ENCODE measurements around the gene GIMAP5. TPM values are rescaled to one million over a fixed set of nuclear protein-coding genes. Genes with fewer than 3 reads are reported as not detected.
A peak's percentile ranks its signal among the peaks of the same experiment; 100 is the strongest.

The GIMAP5 gene
- 100 to 1,000 TPM in 3 of 5 donors, 10 to 100 TPM in 2; 82.8 to 271 (median 248) TPM for total RNA-seq
- 345 TPM for total RNA-seq (2013)
- 15.5 to 313 (median 82.7) reads per million in 29 experiments for total RNA-seq

DNA sequence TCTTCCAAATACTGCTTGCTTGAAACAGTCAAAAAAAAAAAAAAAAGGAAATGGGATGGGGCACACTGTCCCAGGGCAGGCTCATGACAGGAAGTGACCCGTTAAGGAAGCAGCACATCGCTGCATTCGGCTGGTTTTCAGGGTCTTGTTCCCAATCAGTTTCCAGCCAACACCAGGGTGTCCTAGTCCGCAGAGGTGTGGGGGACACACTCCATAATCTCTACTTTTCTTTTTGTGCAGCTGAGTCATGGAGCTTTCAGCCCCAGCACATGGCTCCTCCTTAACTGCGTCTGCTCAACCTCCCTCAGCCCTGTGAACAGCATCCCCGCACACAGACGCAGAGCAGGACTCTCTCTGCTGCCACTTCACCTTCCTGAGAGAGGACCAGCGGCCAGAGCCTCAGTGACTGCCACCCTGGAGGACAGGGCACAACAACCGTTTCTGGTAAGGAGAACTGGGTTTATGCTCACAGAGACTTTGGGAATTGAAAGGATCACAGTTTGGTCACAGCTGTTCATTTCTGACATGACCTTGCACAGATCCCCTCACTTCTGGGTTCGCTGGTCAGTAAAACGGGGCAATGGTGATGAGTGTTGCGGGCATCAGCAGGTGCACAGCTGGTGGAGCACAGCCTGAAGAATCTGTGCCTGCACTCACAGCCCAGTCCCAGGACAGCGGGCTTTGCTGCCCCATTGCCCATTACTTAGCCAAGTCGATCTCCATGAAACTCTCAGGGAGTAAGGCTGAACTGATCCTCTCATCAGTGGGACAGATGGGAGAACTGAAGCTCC lies at the start of gene GIMAP5:
Gene GIMAP5, plus strand, starts transcription at position 154 of the 791 bp plus-strand sequence. CDS start 3,467 bp downstream, outside the sequence.
- H3K9me3 Mint-ChIP-seq, result no peaks in the 10 kb centered on the region
- peaks cover 42 to 56% of the 10 kb centered on the region in 2 experiments for H3K4me1 ChIP-seq (ENCODE audit: control insufficient read depth in 1 of 2, extremely low read depth in 1 of 2, insufficient read depth in 2 of 2, low read length in 2 of 2)
- H3K4me1 Mint-ChIP-seq, result peaks cover 65 to 86% (median 69%) of the 10 kb centered on the region in 3 donors
- H3K27ac ChIP-seq (ENCODE audit: low read length), result peak within 1 kb of the TSS; percentile 43
- peaks cover 2 to 27% of the 10 kb centered on the region in 2 donors for H3K36me3 ChIP-seq (ENCODE audit: control insufficient read depth in 2 of 2, extremely low read depth in 1 of 2, insufficient read depth in 1 of 2, low read length in 1 of 2)
- CTCF ChIA-PET, result interaction anchor here in 1 of 2 donors (0.6 to 0.8 kb wide), 2 partner anchors 22 to 288 kb away, joined by 3 read pairs; partner anchors contain the start of gene GIMAP1
- WGBS (ENCODE audit: insufficient coverage), result 4% methylated on average over 11 of the region's 14 CpGs
- no peaks in the 10 kb centered on the region for H3K27me3 Mint-ChIP-seq
- DNase-seq (peak in 20 of 35 experiments; percentile 21 to 74 (median 44)), ATAC-seq (replicated peaks in 1 of 4) (peak; percentile 71 to 74 (median 73))
- no peaks in the 10 kb centered on the region for H3K27me3 ChIP-seq (replicated peaks in 1 of 2; ENCODE audit: control insufficient read depth in 2 of 2, extremely low read depth in 1 of 2, insufficient read depth in 2 of 2, low read length in 1 of 2)
- no peaks in the 10 kb centered on the region for H3K9me3 ChIP-seq
- H3K4me3 Mint-ChIP-seq, result peak within 1 kb of the TSS; percentile 93 to 99 (median 93)
- peak within 1 kb of the TSS; percentile 94 to 99 for H3K27ac Mint-ChIP-seq
- POLR2A ChIA-PET, result interaction anchor here in 1 of 2 donors (0.5 to 1.1 kb wide), 3 partner anchors 223 to 288 kb away, joined by 3 to 7 read pairs (median 3); partner anchors contain the start of gene GIMAP7
- H3K4me3 ChIP-seq (ENCODE audit: control insufficient read depth in 1 of 2, extremely low read depth in 1 of 2, low read length in 1 of 2), result peak within 1 kb of the TSS; percentile 59 to 91
- peaks cover 50% of the 10 kb centered on the region for H3K36me3 Mint-ChIP-seq

DNA sequence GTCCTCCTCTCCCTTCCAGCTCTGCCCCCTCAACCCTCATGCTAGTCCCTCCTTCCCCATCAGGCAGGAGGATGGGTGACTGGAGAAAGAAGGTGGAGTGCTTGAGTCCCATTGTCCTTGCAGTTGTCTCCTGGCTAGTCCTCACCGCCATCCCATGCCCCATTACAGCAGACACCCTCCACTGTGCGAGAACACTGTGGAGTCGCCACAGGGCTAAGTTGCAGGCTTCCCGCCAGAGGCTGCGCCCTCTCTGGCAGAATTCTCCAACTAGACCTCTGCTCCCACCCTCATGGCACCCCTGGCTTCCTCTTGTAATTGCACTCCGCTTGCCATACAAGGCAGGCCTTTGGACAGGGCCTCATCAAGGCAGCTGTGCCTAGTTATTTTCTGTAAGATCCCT lies 48.6 kb upstream of the GIMAP5 start:
- H3K4me1 Mint-ChIP-seq, result peaks cover 68 to 78% (median 78%) of the 10 kb centered on the region in 3 donors
- H3K27me3 Mint-ChIP-seq, result no peaks in the 10 kb centered on the region
- ATAC-seq (replicated peaks in 1 of 4) (no peak), DNase-seq (no peak)
- H3K9me3 ChIP-seq, result peaks cover 31% of the 10 kb centered on the region
- peak overlapping the region; percentile 100 for H3K27ac Mint-ChIP-seq
- peak overlapping the region; percentile 94 to 99 (median 95) for H3K4me3 Mint-ChIP-seq
- POLR2A ChIA-PET, result no interaction called here
- H3K27ac ChIP-seq (ENCODE audit: low read length), result peak overlapping the region; percentile 42
- WGBS (ENCODE audit: insufficient coverage), result 99% methylated on average over 5 of the region's 6 CpGs
- peaks cover 73% of the 10 kb centered on the region for H3K36me3 Mint-ChIP-seq
- peak overlapping the region; percentile 69 to 75 for H3K4me3 ChIP-seq (ENCODE audit: control insufficient read depth in 1 of 2, extremely low read depth in 1 of 2, low read length in 1 of 2)
- CTCF ChIA-PET, result interaction anchor here in 1 of 2 donors (1.4 kb wide), 1 partner anchor 126 kb away, joined by 4 read pairs; no protein-coding TSS in a partner anchor
- no peaks in the 10 kb centered on the region for H3K27me3 ChIP-seq (replicated peaks in 1 of 2; ENCODE audit: control insufficient read depth in 2 of 2, extremely low read depth in 1 of 2, insufficient read depth in 2 of 2, low read length in 1 of 2)
- H3K4me1 ChIP-seq (ENCODE audit: control insufficient read depth in 1 of 2, extremely low read depth in 1 of 2, insufficient read depth in 2 of 2, low read length in 2 of 2), result peaks cover 27 to 42% of the 10 kb centered on the region in 2 experiments
- H3K9me3 Mint-ChIP-seq, result peaks cover 14 to 39% (median 26%) of the 10 kb centered on the region in 3 donors
- peaks cover 21 to 48% of the 10 kb centered on the region in 2 donors for H3K36me3 ChIP-seq (ENCODE audit: control insufficient read depth in 2 of 2, extremely low read depth in 1 of 2, insufficient read depth in 1 of 2, low read length in 1 of 2)

DNA sequence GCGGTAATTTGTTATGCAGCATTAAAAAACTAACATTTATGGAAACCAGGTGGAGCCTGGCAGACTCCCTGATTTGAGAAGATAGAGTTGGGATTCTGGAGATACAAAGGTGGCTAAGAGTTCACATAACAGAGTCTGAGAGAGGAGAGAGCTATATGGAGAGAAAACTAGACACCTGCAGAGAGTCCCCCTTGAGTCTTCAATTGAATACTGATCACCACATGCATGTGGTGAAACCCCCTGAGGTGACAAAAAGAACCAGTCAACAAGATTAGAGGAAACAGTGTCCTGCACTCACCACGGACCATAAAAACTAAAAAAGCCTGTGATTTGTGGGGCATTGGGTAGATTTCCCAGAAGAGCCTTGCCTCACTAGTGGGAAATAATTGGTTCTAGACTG lies 41.6 kb upstream of the GIMAP5 start:
- H3K9me3 Mint-ChIP-seq, result peaks cover 19 to 79% (median 64%) of the 10 kb centered on the region in 3 donors
- H3K27ac Mint-ChIP-seq, result peak overlapping the region in 1 of 2 donors; percentile 40
- Histone ChIP-seq H3K27me3 (replicated peaks in 1 of 2; ENCODE audit: control insufficient read depth in 2 of 2, extremely low read depth in 1 of 2, insufficient read depth in 2 of 2, low read length in 1 of 2) (no peaks in the 10 kb centered on the region), H3K36me3 (ENCODE audit: control insufficient read depth in 2 of 2, extremely low read depth in 1 of 2, insufficient read depth in 1 of 2, low read length in 1 of 2) (peaks cover 7 to 23% of the 10 kb centered on the region in 2 donors), H3K27ac (ENCODE audit: low read length) (no peak overlapping the region), H3K4me1 (ENCODE audit: control insufficient read depth in 1 of 2, extremely low read depth in 1 of 2, insufficient read depth in 2 of 2, low read length in 2 of 2) (no peaks in the 10 kb centered on the region), H3K4me3 (ENCODE audit: control insufficient read depth in 1 of 2, extremely low read depth in 1 of 2, low read length in 1 of 2) (no peak overlapping the region), H3K9me3 (peaks cover 32% of the 10 kb centered on the region)
- no peaks in the 10 kb centered on the region for H3K27me3 Mint-ChIP-seq
- H3K4me1 Mint-ChIP-seq, result peaks cover 11 to 25% (median 16%) of the 10 kb centered on the region in 3 donors
- H3K36me3 Mint-ChIP-seq, result peaks cover 56% of the 10 kb centered on the region
- DNase-seq (no peak), ATAC-seq (replicated peaks in 1 of 4) (no peak)
- CTCF ChIA-PET, result interaction anchor here (0.6 kb wide), 2 partner anchors 26 to 71 kb away, joined by 3 read pairs; no protein-coding TSS in a partner anchor
- POLR2A ChIA-PET, result interaction anchor here in 1 of 2 donors (0.6 kb wide), 1 partner anchor 10 kb away, joined by 3 read pairs; the partner anchor contains the start of gene GIMAP2
- no peak overlapping the region for H3K4me3 Mint-ChIP-seq
- WGBS (ENCODE audit: insufficient coverage), result 100% methylated on average over 1 of the region's 2 CpGs

DNA sequence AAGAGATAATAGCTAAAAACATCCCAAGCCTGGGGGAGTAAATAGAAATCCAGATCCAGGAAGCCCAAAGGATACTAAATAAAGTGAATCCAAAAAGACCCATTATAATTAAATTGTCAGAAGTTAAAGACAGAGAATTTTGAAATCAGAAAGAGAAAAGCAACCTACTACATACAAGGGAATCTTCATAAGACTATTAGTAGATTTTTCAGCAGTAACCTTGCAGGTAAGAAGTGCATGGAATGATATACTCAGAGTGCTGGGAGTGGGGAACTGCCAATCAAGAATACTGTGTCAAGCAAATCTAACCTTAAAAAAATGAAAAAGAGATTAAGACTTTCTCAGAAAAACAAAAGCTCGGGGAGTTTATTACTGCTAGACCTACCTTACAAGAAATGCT lies 34.0 kb upstream of the GIMAP5 start:
- Mint-ChIP-seq H3K27me3 (no peaks in the 10 kb centered on the region), H3K9me3 (peaks cover 22 to 83% (median 64%) of the 10 kb centered on the region in 3 donors), H3K4me3 (no peak overlapping the region), H3K36me3 (peaks cover 59% of the 10 kb centered on the region), H3K27ac (no peak overlapping the region), H3K4me1 (peaks cover 6 to 7% (median 7%) of the 10 kb centered on the region in 3 donors)
- H3K27ac ChIP-seq (ENCODE audit: low read length), result no peak overlapping the region
- no peaks in the 10 kb centered on the region for H3K27me3 ChIP-seq (replicated peaks in 1 of 2; ENCODE audit: control insufficient read depth in 2 of 2, extremely low read depth in 1 of 2, insufficient read depth in 2 of 2, low read length in 1 of 2)
- POLR2A ChIA-PET, result no interaction called here
- no peak overlapping the region for H3K4me3 ChIP-seq (ENCODE audit: control insufficient read depth in 1 of 2, extremely low read depth in 1 of 2, low read length in 1 of 2)
- CTCF ChIA-PET, result interaction anchor here in 1 of 2 donors (0.5 to 1.5 kb wide), 5 partner anchors 13 to 403 kb away, joined by 3 to 6 read pairs (median 3); partner anchors contain the start of gene GIMAP1
- no peaks in the 10 kb centered on the region for H3K4me1 ChIP-seq (ENCODE audit: control insufficient read depth in 1 of 2, extremely low read depth in 1 of 2, insufficient read depth in 2 of 2, low read length in 2 of 2)
- WGBS (ENCODE audit: insufficient coverage), result no CpG with 5 or more reads among the region's 1 CpG
- peaks cover 8% of the 10 kb centered on the region for H3K9me3 ChIP-seq
- ATAC-seq (replicated peaks in 1 of 4) (no peak), DNase-seq (no peak)
- H3K36me3 ChIP-seq (ENCODE audit: control insufficient read depth in 2 of 2, extremely low read depth in 1 of 2, insufficient read depth in 1 of 2, low read length in 1 of 2), result no peaks in the 10 kb centered on the region

DNA sequence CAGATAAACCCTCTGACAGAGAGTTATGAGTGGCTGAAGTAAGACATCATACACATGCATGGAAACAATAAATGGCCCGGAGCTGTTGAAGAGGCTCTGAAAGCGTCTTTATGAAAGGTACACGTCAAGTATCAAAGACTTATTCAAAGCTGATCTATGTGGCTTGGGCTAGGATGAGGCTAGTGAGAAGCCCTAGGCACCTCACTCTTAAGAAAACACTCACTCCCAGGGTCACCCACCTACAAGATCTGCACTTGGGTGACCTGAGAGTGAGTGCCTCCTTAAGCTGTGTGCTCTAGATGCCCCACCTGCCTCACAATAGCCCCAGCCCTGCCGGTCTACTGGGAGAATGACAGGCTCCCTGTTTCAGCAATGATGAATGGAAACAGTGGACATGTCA lies 21.9 kb upstream of the GIMAP5 start:
- peaks cover 3 to 15% (median 7%) of the 10 kb centered on the region in 3 donors for H3K9me3 Mint-ChIP-seq
- Histone ChIP-seq H3K4me3 (ENCODE audit: control insufficient read depth in 1 of 2, extremely low read depth in 1 of 2, low read length in 1 of 2) (peak overlapping the region; percentile 80 to 93), H3K9me3 (no peaks in the 10 kb centered on the region), H3K36me3 (ENCODE audit: control insufficient read depth in 2 of 2, extremely low read depth in 1 of 2, insufficient read depth in 1 of 2, low read length in 1 of 2) (peaks cover 4 to 21% of the 10 kb centered on the region in 2 donors), H3K27ac (ENCODE audit: low read length) (peak overlapping the region; percentile 79), H3K27me3 (replicated peaks in 1 of 2; ENCODE audit: control insufficient read depth in 2 of 2, extremely low read depth in 1 of 2, insufficient read depth in 2 of 2, low read length in 1 of 2) (no peaks in the 10 kb centered on the region), H3K4me1 (ENCODE audit: control insufficient read depth in 1 of 2, extremely low read depth in 1 of 2, insufficient read depth in 2 of 2, low read length in 2 of 2) (peaks cover 34 to 42% of the 10 kb centered on the region in 2 experiments)
- DNase-seq (no peak), ATAC-seq (replicated peaks in 1 of 4) (peak in 2 of 4 experiments; percentile 8 to 10)
- H3K4me1 Mint-ChIP-seq, result peaks cover 58 to 71% (median 64%) of the 10 kb centered on the region in 3 donors
- H3K36me3 Mint-ChIP-seq, result peaks cover 49% of the 10 kb centered on the region
- H3K27me3 Mint-ChIP-seq, result no peaks in the 10 kb centered on the region
- H3K27ac Mint-ChIP-seq, result peak overlapping the region; percentile 94 to 97
- no CpG with 5 or more reads among the region's 4 CpGs for WGBS (ENCODE audit: insufficient coverage)
- POLR2A ChIA-PET, result no interaction called here
- CTCF ChIA-PET, result interaction anchor here (0.6 to 2.3 kb wide), 12 partner anchors 12 to 563 kb away, joined by 3 to 10 read pairs (median 4); partner anchors contain the start of genes GIMAP2 (in 1 of the 2) and GIMAP6 (in 1 of the 2)
- peak overlapping the region; percentile 88 to 99 (median 99) for H3K4me3 Mint-ChIP-seq

DNA sequence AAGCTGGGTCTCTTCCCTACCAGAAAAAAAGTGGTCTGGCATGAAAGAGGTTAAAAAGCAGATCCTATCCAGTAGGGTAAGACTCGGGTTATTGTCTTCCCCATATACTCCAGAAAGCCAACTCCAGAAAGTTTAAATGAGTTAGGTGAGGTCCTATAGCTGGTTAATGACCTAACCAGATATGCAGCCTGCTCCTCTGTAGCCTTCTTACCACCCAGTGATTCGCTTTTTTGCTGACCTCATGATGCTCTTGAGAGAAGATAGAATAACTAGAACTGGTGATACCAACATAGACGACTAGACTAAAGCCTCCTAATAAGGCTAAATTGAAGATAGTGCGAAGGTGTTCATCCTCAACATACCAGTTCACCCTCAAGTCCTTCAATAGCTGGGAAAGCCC lies 21.5 kb upstream of the GIMAP5 start:
- peaks cover 3 to 15% (median 7%) of the 10 kb centered on the region in 3 donors for H3K9me3 Mint-ChIP-seq
- H3K36me3 Mint-ChIP-seq, result peaks cover 53% of the 10 kb centered on the region
- peaks cover 7 to 25% of the 10 kb centered on the region in 2 donors for H3K36me3 ChIP-seq (ENCODE audit: control insufficient read depth in 2 of 2, extremely low read depth in 1 of 2, insufficient read depth in 1 of 2, low read length in 1 of 2)
- H3K27ac Mint-ChIP-seq, result peak overlapping the region; percentile 94 to 97
- peaks cover 60 to 73% (median 67%) of the 10 kb centered on the region in 3 donors for H3K4me1 Mint-ChIP-seq
- H3K4me3 Mint-ChIP-seq, result peak overlapping the region; percentile 88 to 99 (median 99)
- H3K27me3 ChIP-seq (replicated peaks in 1 of 2; ENCODE audit: control insufficient read depth in 2 of 2, extremely low read depth in 1 of 2, insufficient read depth in 2 of 2, low read length in 1 of 2), result no peaks in the 10 kb centered on the region
- ChIA-PET POLR2A (interaction anchor here (0.7 to 1.4 kb wide), 8 partner anchors 15 to 235 kb away, joined by 3 to 5 read pairs (median 4); partner anchors contain the start of gene GIMAP4 (in 1 of the 2)), CTCF (interaction anchor here (0.6 to 2.3 kb wide), 18 partner anchors 12 to 563 kb away, joined by 3 to 10 read pairs (median 3); partner anchors contain the start of genes GIMAP2 (in 1 of the 2) and GIMAP6 (in 1 of the 2))
- ATAC-seq (replicated peaks in 1 of 4) (peak; percentile 8 to 22 (median 14)), DNase-seq (no peak)
- H3K4me3 ChIP-seq (ENCODE audit: control insufficient read depth in 1 of 2, extremely low read depth in 1 of 2, low read length in 1 of 2), result peak overlapping the region; percentile 80 to 93
- H3K9me3 ChIP-seq, result no peaks in the 10 kb centered on the region
- WGBS (ENCODE audit: insufficient coverage), result no CpG with 5 or more reads among the region's 4 CpGs
- peaks cover 34 to 47% of the 10 kb centered on the region in 2 experiments for H3K4me1 ChIP-seq (ENCODE audit: control insufficient read depth in 1 of 2, extremely low read depth in 1 of 2, insufficient read depth in 2 of 2, low read length in 2 of 2)
- H3K27me3 Mint-ChIP-seq, result no peaks in the 10 kb centered on the region
- H3K27ac ChIP-seq (ENCODE audit: low read length), result peak overlapping the region; percentile 79
